ENCODE data around the gene ABCF1. TPM values are rescaled to one million over a fixed set of nuclear protein-coding genes. Genes with fewer than 3 reads are reported as not detected.

The ABCF1 gene
- total RNA-seq, 4 donors from 2014 or later = 39.3 to 57.7 (median 47.1) TPM

DNA sequence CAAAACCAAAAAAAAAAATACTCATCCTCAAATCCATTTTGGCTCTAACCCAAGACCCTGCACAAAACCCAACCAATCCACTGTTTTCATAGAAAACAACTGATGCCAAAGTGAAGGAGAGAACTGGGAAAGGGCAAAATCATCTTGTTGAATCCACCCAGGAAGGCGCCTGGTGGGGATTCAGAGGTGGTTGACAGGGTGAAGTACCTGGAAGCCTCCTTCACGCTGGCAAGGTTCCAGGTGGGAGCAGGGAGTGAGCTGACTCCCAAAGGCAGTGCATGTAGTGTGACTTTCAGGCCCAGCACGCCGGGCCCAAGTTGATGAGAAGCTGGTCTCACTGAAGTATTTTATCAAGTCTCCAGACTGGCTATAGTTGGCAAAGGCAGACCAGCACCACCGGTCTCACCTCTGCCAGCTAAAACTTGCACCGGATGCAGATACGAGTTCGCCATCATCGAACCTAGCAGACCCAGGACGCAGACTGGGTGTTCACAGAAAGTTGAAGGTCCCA lies 29.3 kb downstream of the ABCF1 start:
- intact Hi-C loops (cut with DNase I; ENCODE audit: low total_unique reads) = loop anchor here (10.0 kb wide), 1 partner anchor 116 kb away; the partner anchor contains the start of gene HLA-E
- no peak for TF ChIP-seq POLR2A (IDR thresholded peaks at IDR 0.05)
- TF ChIP-seq, protein P1, sequence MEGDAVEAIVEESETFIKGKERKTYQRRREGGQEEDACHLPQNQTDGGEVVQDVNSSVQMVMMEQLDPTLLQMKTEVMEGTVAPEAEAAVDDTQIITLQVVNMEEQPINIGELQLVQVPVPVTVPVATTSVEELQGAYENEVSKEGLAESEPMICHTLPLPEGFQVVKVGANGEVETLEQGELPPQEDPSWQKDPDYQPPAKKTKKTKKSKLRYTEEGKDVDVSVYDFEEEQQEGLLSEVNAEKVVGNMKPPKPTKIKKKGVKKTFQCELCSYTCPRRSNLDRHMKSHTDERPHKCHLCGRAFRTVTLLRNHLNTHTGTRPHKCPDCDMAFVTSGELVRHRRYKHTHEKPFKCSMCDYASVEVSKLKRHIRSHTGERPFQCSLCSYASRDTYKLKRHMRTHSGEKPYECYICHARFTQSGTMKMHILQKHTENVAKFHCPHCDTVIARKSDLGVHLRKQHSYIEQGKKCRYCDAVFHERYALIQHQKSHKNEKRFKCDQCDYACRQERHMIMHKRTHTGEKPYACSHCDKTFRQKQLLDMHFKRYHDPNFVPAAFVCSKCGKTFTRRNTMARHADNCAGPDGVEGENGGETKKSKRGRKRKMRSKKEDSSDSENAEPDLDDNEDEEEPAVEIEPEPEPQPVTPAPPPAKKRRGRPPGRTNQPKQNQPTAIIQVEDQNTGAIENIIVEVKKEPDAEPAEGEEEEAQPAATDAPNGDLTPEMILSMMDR (IDR thresholded peaks at IDR 0.05) = no peak
- no peak for DNase-seq (ENCODE audit: low spot score in 2 of 2)
- no peak overlapping the region for H3K4me3 ChIP-seq (ENCODE audit: low read depth, poor library complexity, severe bottlenecking)
- WGBS, 2 donors = 62 to 68% methylated on average over 10 of the region's 10 CpGs

DNA sequence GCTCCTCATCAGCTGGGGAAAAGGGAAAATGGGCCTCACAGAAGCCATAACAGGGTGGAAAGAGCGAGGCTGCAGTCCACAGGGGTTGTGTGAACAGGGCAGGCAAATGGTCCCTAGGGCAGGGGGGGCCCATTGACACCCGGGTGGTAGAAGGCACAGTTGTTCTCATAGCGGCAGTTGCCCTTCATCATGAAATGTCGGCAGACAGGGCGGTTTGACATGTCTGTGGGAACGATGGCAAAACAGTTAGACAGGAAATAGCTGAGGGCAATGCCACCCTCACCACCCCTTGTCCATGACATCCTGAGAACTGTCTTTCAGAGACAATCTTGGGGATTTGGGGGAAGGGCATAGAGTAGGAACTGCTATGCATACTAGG lies 30.2 kb downstream of the ABCF1 start:
- TF ChIP-seq POLR2A (IDR thresholded peaks at IDR 0.05) = no peak
- TF ChIP-seq, protein P1 (IDR thresholded peaks at IDR 0.05) = no peak
- no peak overlapping the region for H3K4me3 ChIP-seq (ENCODE audit: low read depth, poor library complexity, severe bottlenecking)
- DNase-seq (ENCODE audit: low spot score in 2 of 2) = no peak
- WGBS, 2 donors = 58 to 67% methylated on average over 6 of the region's 6 CpGs
- intact Hi-C loops (cut with DNase I; ENCODE audit: low total_unique reads) = loop anchor here (10.0 kb wide), 1 partner anchor 117 kb away; the partner anchor contains the start of gene HLA-E

DNA sequence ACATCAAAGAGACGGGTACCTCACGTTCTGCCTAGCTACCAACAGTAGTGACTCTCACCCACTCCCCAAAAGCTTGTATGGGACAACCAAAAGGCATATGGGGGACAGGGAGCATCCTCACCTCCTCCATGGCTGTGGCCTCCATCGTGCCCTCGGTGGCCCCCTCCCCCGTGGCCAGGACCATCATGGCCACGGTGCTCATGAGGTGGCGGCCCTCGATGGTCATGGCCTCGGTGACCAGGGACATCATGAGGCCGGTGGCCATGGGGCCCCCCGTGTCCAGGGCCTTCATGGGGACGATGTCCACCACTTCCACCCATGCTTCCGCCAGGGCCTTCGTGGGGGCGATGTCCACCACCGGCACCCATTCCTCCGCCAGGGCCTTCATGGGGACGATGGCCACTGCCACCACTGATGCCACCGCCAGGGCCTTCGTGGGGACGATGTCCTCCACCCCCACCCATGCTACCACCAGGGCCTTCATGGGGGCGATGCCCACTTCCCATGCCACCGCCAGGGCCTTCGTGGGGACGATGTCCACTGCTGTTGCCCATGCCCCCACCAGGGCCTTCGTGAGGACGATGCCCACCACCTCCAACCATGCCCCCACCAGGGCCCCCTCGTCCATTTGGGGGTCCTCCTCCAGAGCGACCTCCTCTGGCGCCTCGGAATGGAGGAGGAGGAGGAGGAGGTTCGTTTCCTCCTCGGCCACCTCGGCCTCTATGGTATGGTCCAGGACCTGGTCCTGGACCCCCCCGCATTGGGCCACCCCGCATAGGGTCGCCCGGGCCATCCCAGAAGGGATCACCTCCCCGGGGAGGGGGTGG lies 30.8 kb downstream of the ABCF1 start:
- TF ChIP-seq, protein P1 (IDR thresholded peaks at IDR 0.05) = no peak
- no peak for TF ChIP-seq POLR2A (IDR thresholded peaks at IDR 0.05)
- 89% methylated on average over 34 to 35 of the region's 39 CpGs for WGBS, 2 donors
- H3K4me3 ChIP-seq (ENCODE audit: low read depth, poor library complexity, severe bottlenecking) = no peak overlapping the region
- intact Hi-C loops (cut with DNase I; ENCODE audit: low total_unique reads) = loop anchor here (10.0 kb wide), 1 partner anchor 117 kb away; the partner anchor contains the start of gene HLA-E
- no peak for DNase-seq (ENCODE audit: low spot score in 2 of 2)

DNA sequence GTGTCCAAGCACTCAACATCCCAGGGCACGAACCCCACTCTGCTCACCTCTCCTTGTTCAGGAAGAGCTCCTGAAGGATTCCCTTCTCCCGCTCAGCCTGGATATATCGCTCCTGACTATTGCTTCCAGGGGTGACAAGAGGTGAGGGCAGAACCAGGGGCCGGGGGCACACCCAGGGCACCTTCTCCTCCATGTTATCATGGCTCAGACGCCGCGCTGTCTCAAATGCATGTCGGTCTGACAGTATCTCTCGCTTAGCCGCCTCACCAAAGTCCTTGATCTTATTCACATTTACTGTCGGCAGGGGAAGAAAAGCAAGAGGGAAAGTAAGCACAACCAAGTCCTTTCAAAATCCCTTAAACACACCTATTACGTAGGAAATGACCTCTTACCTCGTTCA lies 32.7 kb downstream of the ABCF1 start:
- 93 to 96% methylated on average over 13 of the region's 13 CpGs for WGBS, 2 donors
- DNase-seq (ENCODE audit: low spot score in 2 of 2) = no peak
- TF ChIP-seq, protein P1 (IDR thresholded peaks at IDR 0.05) = no peak
- TF ChIP-seq POLR2A (IDR thresholded peaks at IDR 0.05) = no peak
- no peak overlapping the region for H3K4me3 ChIP-seq (ENCODE audit: low read depth, poor library complexity, severe bottlenecking)
- intact Hi-C loops (cut with DNase I; ENCODE audit: low total_unique reads) = loop anchor here (10.0 kb wide), 1 partner anchor 119 kb away; the partner anchor contains the start of gene HLA-E

DNA sequence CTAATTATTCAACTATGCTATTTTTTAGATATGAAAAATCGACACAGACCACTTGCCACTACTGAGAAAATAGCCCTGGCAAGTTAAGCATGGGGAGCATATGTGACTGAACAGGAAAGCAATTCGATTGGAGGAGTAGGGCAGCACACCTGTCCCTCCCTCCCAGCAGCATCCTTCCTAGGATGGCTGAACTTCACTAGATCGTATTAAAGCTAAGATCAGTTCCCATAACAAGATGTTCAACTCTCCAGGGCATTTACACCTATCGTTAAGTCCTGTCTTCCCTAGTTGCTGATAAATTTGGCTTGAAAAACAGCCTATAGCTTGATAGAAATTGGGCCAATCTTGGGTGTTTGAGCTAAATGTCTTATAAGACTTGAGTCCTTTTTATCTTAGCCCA lies 38.8 kb downstream of the ABCF1 start:
- intact Hi-C loops (cut with DNase I; ENCODE audit: low total_unique reads) = no loop called here
- TF ChIP-seq POLR2A (IDR thresholded peaks at IDR 0.05) = no peak
- TF ChIP-seq, protein P1 (IDR thresholded peaks at IDR 0.05) = no peak
- no peak for DNase-seq (ENCODE audit: low spot score in 2 of 2)

More for the DNA sequence above, 38.8 kb downstream of the ABCF1 start:
- WGBS, 2 donors = 80 to 87% methylated on average over 4 of the region's 4 CpGs
- no peak overlapping the region for H3K4me3 ChIP-seq (ENCODE audit: low read depth, poor library complexity, severe bottlenecking)

Measured in lower leg skin (tissue), 4 donors.